Prostate gland (tissue), 2 donors: ENCODE data around the gene ZC3H6.

Experiments used
- CTCF ChIP-seq, 4 experiments: fragments of 200-600 bp in 2 of 4; fragments of 450-650 bp in 2 of 4; sonication (generic) in 2 of 4; IDR thresholded peaks; 1 replicate in 3 of 4; 2 replicates in 1 of 4; pipeline ENCODE4 v1.5.1; 2016 to 2019; ENCODE audit warnings: antibody characterized with exemption in 4 of 4, mild to moderate bottlenecking in 2 of 4, moderate library complexity in 2 of 4
- POLR2A ChIP-seq: fragments of 450-650 bp; IDR thresholded peaks from one replicate; pipeline ENCODE4 v1.6.1; 2016; ENCODE audit warnings: antibody characterized with exemption, mild to moderate bottlenecking

- TF ChIP-seq POLR2A (no peak), CTCF (IDR thresholded peaks at IDR 0.05) (no peak)
Observed at GRCh38 chr2:112304298-112304941, 29.0 kb downstream of the ZC3H6 start.
